ENCODE measurements around the gene SLC46A1.

DNA sequence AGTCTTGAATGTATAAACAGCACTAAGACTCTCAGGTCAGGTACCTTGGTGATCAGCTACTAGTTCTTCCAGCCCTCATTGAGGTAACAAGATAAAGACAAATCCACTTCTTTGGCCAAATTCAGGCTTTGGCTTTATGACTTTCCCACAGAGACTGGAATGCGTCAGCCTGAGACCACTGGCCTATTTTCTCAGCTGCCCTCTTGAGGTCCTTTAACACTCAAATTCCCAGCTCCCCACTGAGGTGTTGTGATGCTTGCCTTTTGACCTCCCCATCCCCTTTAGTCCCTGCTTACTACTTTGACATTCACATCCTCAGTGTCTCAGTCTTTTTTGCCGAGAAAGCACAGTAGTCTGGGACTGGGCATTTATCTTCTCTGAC lies 59.8 kb downstream of the SLC46A1 start:
- TF ChIP-seq, protein P1, sequence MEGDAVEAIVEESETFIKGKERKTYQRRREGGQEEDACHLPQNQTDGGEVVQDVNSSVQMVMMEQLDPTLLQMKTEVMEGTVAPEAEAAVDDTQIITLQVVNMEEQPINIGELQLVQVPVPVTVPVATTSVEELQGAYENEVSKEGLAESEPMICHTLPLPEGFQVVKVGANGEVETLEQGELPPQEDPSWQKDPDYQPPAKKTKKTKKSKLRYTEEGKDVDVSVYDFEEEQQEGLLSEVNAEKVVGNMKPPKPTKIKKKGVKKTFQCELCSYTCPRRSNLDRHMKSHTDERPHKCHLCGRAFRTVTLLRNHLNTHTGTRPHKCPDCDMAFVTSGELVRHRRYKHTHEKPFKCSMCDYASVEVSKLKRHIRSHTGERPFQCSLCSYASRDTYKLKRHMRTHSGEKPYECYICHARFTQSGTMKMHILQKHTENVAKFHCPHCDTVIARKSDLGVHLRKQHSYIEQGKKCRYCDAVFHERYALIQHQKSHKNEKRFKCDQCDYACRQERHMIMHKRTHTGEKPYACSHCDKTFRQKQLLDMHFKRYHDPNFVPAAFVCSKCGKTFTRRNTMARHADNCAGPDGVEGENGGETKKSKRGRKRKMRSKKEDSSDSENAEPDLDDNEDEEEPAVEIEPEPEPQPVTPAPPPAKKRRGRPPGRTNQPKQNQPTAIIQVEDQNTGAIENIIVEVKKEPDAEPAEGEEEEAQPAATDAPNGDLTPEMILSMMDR (IDR thresholded peaks at IDR 0.05) = no peak
- TF ChIP-seq EP300 (IDR thresholded peaks at IDR 0.05) (no peak), POLR2AphosphoS5 (IDR thresholded peaks at IDR 0.05) (no peak), POLR2A (IDR thresholded peaks at IDR 0.05; ENCODE audit: low read depth) (no peak)

Data from esophagus muscularis mucosa (tissue), 4 donors.